Smooth muscle cell (in vitro differentiated cells): ENCODE results near the gene MRPS7. TPM values are rescaled to one million over a fixed set of nuclear protein-coding genes. Genes with fewer than 3 reads are reported as not detected.
"Not testable (repeated sequence)": the region's sequence is repeated elsewhere in the genome, so short reads cannot be mapped to it uniquely, and the experiment has no call there.

ENCODE experiments used
- DNase-seq: peaks from one replicate; lab custom pipeline; 2025; ENCODE audit not compliant: unreplicated experiment; lab: John Stamatoyannopoulos, UW
- H2AFZ ChIP-seq: fragments of 200-600 bp; sonication (generic); 2 replicates; pipeline ENCODE4 v1.6.0; 2016; ENCODE audit warnings: antibody characterized with exemption, low read depth, mild to moderate bottlenecking
- H3F3A ChIP-seq: fragments of 200-600 bp; sonication (generic); 2 replicates; pipeline ENCODE4 v1.6.0; 2017; ENCODE audit warnings: antibody characterized with exemption, low read depth
- H3K27ac ChIP-seq: fragments of 200-600 bp; sonication (generic); 2 replicates; pipeline ENCODE4 v1.5.1; 2016; ENCODE audit warnings: low read depth, mild to moderate bottlenecking
- H3K27me3 ChIP-seq: fragments of 200-600 bp; sonication (generic); 2 replicates; pipeline ENCODE4 v1.6.1; 2016; ENCODE audit warnings: low read depth, mild to moderate bottlenecking
- H3K36me3 ChIP-seq: fragments of 200-600 bp; sonication (generic); 2 replicates; pipeline ENCODE4 v1.5.1; 2016; ENCODE audit warnings: low read depth
- H3K4me1 ChIP-seq: fragments of 200-600 bp; sonication (generic); 2 replicates; pipeline ENCODE4 v1.5.1; 2016; ENCODE audit warnings: low read depth
- H3K4me2 ChIP-seq: fragments of 200-600 bp; sonication (generic); 2 replicates; pipeline ENCODE4 v1.6.0; 2016; ENCODE audit warnings: mild to moderate bottlenecking
- H3K4me3 ChIP-seq: fragments of 200-600 bp; sonication (generic); 2 replicates; pipeline ENCODE4 v1.5.1; 2016; ENCODE audit warnings: mild to moderate bottlenecking
- H3K79me2 ChIP-seq: fragments of 200-600 bp; sonication (generic); 2 replicates; pipeline ENCODE4 v1.6.0; 2016; ENCODE audit warnings: low read depth, mild to moderate bottlenecking
- H3K9ac ChIP-seq: fragments of 200-600 bp; sonication (generic); 2 replicates; pipeline ENCODE4 v1.6.0; 2016; ENCODE audit warnings: low read depth
- H3K9me3 ChIP-seq: fragments of 200-600 bp; sonication (generic); replicated peaks from 2 replicates; pipeline ENCODE4 v1.5.1; 2016; ENCODE audit warnings: low read depth
- H4K20me1 ChIP-seq: fragments of 200-600 bp; sonication (generic); 2 replicates; pipeline ENCODE4 v1.6.0; 2016; ENCODE audit warnings: low read depth
- WGBS: methylation state at CpG from one replicate; pipeline ENCODE4 v1.1.7; 2016; ENCODE audit warnings: low lambda C conversion rate; 5-methylcytosine and 5-hydroxymethylcytosine counted together
- polyA plus RNA-seq: library from polyadenylated mRNA; unstranded; fragments of >200 nt; fragmentation: Nextera tagmentation; extraction: Ambion mirVana; gene quantifications from 2 replicates; pipeline ENCODE4 v1.2.1, GENCODE V29; 2016
- total RNA-seq: library from RNA; depleted of rRNA; stranded (reverse); fragments of >200 nt; gene quantifications from 2 replicates; pipeline ENCODE4 v1.2.3, GENCODE V29; 2014
- TF ChIP-seq, protein P1 (sequence below): fragments of 200-600 bp; sonication (generic); IDR thresholded peaks from 2 replicates; pipeline ENCODE4 v1.5.1; 2017; ENCODE audit warnings: borderline replicate concordance, mild to moderate bottlenecking, antibody characterized with exemption; ENCODE audit not compliant: insufficient read depth, poor library complexity, severe bottlenecking

Gene MRPS7
- total and polyA plus RNA-seq, 2 experiments from 2014 or later = 35.1 to 97.2 TPM

GRCh38 chr17:75289115-75289831 is 27.6 kb downstream of the MRPS7 start, which contains the start of gene SLC25A19:
Gene SLC25A19 (minus strand): TSS chr17:75289433. CDS start chr17:75286764, 2,669 bp downstream.
- no peaks in the 10 kb centered on the region for H3K9me3 ChIP-seq
- no peaks in the 10 kb centered on the region for H4K20me1 ChIP-seq
- DNase-seq = peak; percentile 88
- H3K79me2 ChIP-seq = no peaks in the 10 kb centered on the region
- no peaks in the 10 kb centered on the region for H3K4me1 ChIP-seq
- peak within 1 kb of the TSS; percentile 94 for H3K27ac ChIP-seq
- H3K27me3 ChIP-seq = no peaks in the 10 kb centered on the region
- H3K4me3 ChIP-seq = peak within 1 kb of the TSS; percentile 71
- H3K36me3 ChIP-seq = no peaks in the 10 kb centered on the region
- peak within 1 kb of the TSS; percentile 92 for H3K4me2 ChIP-seq
- WGBS = under 1% methylated on average over 54 of the region's 65 CpGs
- peak within 1 kb of the TSS; percentile 78 for H2AFZ ChIP-seq
- H3K9ac ChIP-seq = peak within 1 kb of the TSS; percentile 92
- H3F3A ChIP-seq = no peaks in the 10 kb centered on the region
- TF ChIP-seq, protein P1, sequence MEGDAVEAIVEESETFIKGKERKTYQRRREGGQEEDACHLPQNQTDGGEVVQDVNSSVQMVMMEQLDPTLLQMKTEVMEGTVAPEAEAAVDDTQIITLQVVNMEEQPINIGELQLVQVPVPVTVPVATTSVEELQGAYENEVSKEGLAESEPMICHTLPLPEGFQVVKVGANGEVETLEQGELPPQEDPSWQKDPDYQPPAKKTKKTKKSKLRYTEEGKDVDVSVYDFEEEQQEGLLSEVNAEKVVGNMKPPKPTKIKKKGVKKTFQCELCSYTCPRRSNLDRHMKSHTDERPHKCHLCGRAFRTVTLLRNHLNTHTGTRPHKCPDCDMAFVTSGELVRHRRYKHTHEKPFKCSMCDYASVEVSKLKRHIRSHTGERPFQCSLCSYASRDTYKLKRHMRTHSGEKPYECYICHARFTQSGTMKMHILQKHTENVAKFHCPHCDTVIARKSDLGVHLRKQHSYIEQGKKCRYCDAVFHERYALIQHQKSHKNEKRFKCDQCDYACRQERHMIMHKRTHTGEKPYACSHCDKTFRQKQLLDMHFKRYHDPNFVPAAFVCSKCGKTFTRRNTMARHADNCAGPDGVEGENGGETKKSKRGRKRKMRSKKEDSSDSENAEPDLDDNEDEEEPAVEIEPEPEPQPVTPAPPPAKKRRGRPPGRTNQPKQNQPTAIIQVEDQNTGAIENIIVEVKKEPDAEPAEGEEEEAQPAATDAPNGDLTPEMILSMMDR = peak; percentile 12

DNA sequence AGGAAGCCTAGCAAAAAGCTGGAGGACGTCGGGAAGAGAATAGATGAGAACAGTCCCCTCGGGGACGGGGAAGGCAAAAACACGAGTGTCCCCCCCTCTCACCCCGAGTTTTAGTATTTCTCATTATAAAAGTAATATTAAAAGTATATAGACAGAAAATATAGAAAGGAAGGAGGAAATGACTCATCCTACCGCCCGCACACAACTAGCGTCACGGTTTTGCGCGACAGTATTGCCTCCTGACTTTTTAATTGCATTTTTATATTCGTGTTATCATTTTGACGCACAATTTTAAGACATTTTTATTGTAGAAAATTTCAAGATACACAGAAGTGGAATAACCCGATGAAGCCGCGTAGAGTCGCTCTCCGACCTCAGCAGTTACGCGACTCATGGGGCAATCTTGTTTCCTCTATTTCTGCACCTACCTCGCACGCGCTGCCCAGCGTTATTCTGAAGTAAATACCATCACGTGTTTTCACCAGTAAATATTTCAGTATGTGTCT is 28.2 kb downstream of the MRPS7 start:
- Histone ChIP-seq H3F3A (no peaks in the 10 kb centered on the region), H3K4me3 (peak overlapping the region; percentile 71), H3K4me2 (peak overlapping the region; percentile 92), H3K79me2 (no peaks in the 10 kb centered on the region), H4K20me1 (no peaks in the 10 kb centered on the region), H3K9ac (peak overlapping the region; percentile 92), H3K9me3 (no peaks in the 10 kb centered on the region), H3K27ac (peak overlapping the region; percentile 94), H3K36me3 (no peaks in the 10 kb centered on the region), H2AFZ (peak overlapping the region; percentile 78), H3K27me3 (no peaks in the 10 kb centered on the region), H3K4me1 (no peaks in the 10 kb centered on the region)
- no peak for DNase-seq
- TF ChIP-seq, protein P1 = no peak
- WGBS = 10% methylated on average over 26 of the region's 26 CpGs

DNA sequence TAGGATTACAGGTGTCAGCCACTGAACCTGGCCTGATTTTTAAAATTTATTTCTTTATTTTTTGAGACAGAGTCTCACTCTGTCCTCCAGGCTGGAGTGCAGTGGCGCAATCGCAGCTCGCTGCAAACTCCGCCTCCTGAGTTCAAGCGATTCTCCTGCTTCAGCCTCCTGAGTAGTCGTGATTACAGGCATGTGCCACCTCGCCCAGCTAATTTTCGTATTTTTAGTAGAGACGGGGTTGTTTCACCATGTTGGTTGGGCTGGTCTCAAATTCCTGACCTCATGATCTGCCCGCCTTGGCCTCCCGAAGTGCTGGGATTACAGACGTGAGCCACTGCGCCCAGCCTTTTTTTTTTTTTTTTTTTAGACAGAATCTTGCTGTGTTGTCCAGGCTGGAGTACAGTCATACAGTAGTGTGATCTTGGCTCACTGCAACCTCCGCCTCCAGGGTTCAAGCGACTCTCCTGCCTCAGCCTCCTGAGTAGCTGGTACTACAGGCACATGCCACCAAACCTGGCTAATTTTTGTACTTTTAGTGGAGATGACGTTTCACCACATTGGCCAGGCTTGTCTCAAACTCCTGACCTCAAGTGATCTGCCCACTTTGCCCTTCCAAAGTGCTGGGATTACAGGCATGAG is 31.2 kb downstream of the MRPS7 start:
- not testable (repeated sequence) for H3K4me3 ChIP-seq, H3K4me1 ChIP-seq, H2AFZ ChIP-seq, H3K9ac ChIP-seq, H3K79me2 ChIP-seq, H3K9me3 ChIP-seq, H3K36me3 ChIP-seq, H3K27ac ChIP-seq, DNase-seq, H3F3A ChIP-seq, H3K27me3 ChIP-seq, H3K4me2 ChIP-seq, H4K20me1 ChIP-seq
- WGBS = 86% methylated on average over 16 of the region's 16 CpGs
